Stimulated activated CD4-positive, alpha-beta T cell treated with anti-CD3 and anti-CD28 coated beads, Interleukin-4, amount 100 ng/mL, for 1 hour (primary cell): Measurements from ENCODE around the gene FADS1.
A peak's percentile ranks its signal among the peaks of the same experiment; 100 is the strongest.

ENCODE experiments used
- DNase-seq: peaks from one replicate; pipeline ENCODE4 v3.0.0-alpha.2; 2020

FADS1 gene

DNA sequence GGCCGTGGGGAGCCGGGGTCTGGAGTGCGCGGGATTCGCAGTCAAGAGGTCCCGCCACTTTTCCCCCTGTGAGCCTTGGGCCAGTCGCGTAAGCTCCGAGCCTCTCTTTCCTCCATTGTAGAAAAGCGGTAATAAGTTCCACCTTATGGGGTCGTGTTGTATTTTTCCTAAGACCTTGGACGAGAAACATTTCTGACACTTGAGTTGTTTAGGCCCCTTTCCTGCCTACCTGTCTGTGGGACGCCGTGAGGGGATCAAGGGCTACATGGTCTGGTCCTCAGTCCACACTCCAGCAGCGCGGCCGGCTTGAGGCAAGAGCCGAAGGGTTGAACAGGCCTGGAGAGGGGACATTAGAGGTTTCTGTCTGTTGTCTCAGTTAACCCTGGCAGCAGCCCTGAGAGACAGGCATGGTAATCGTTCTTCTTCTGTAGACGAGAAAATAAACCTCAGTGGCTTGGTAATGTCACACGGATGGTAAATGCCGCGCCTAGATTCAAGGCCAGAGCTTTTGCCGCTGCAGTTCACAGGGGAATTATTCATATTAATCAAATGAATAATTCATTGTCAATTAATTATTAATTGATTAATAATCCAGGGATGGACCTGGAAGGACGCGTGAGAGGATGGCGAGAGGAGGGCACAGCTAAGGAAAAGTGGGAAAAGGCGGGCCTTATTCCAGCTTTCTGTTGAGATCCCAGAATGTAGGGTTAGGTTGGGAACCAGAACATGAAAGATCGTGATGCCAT, 23.5 kb downstream of the FADS1 start:
- no peak for DNase-seq

DNA sequence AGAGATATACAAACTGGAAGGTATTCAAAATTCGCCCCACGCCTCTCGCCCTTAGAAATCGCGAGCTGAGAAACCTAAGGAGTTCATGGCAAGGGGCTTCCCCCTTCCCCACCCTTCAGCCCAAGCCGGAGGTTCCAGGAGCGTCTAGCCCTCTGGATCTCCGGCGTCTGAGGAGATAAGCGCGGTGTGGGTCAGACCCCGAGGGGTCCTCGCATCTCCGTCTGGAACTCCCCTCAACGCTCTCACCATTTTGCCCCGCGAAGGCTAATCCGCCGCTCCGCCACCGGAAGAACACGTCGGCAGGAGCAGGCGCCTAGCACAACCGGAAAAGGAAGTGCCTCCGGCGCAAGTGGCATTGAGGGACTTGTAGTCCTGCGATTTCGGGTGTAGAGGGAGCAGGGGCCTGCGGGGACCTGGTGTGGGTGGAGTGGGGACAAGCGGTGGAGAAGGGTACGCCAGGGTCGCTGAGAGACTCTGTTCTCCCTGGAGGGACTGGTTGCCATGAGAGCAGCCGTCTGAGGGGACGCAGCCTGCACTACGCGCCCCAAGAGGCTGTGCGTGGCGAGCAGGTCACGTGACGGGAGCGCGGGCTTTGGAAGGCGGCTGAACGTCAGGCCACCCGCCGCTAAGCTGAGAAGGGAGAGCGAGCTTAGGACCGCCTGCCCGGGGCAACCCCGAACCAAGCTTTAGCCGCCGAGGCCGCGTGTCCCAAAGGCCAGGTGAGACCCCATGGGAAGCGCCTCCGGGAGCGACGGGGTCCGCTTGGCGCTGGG, 24.3 kb downstream of the FADS1 start, which contains the start of the genes FEN1 and TMEM258:
Gene FEN1, plus strand, starts transcription at position 602 of the 773 bp plus-strand sequence. CDS start 2,451 bp downstream, outside the sequence.
Gene TMEM258, minus strand, starts transcription at position 290 of the 773 bp plus-strand sequence. Its CDS starts 41 bp downstream, at position 249.
- peak; percentile 87 for DNase-seq

DNA sequence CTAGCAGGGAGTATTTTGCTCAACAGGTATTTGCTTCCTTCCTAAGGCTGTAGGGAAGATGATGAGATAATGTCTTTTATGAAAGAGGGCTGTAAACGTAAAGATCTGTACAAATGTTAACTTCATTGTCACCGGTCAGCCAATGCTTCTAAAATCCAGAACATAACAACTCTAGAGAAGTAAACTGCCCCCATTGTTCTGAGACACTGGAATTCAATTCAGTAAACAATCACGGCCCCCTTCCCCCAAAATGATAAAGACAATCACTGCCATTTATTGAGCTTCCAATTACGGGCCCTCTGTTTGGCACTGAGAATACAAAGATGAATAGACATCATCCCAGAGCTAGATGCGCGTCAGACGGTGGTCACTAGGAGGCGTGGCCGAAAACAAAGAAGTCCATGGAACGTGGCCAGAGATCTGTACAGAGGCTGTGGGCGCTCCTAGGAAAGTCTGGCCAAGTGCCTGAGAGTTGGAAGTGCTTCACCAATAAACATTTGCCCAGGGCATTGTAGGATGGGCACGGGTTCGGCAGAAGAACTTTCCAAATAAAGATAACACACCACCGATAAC, 25.0 kb downstream of the FADS1 start:
- peak; percentile 20 for DNase-seq

DNA sequence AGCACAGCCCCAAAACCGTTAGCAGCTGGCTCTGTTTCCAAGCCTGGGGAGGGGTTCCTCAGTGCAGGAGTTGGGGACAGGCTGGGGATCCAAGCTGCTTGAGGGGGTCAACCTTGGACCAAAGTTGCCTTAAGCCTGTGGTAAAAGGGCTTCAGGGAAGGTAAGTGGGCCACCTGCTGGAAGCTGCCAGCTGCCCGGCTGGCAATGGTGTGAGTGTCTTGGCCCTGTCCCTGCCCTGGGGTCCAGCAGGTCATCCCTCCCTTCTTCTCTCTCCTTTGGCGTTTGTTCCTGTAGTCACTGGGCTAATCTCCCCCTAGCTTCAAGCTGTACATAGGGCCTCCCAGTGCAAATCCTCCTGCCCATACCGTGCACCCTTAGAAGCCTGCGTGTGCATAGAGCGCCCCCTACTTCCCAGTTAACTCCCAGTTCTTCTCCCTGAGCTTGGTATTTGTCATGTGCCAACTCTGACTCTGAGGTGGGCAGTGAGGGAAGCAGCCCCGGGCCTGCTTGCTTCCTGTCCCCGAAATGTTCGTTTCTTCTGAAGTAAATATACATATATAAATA, 28.8 kb downstream of the FADS1 start:
- no peak for DNase-seq

DNA sequence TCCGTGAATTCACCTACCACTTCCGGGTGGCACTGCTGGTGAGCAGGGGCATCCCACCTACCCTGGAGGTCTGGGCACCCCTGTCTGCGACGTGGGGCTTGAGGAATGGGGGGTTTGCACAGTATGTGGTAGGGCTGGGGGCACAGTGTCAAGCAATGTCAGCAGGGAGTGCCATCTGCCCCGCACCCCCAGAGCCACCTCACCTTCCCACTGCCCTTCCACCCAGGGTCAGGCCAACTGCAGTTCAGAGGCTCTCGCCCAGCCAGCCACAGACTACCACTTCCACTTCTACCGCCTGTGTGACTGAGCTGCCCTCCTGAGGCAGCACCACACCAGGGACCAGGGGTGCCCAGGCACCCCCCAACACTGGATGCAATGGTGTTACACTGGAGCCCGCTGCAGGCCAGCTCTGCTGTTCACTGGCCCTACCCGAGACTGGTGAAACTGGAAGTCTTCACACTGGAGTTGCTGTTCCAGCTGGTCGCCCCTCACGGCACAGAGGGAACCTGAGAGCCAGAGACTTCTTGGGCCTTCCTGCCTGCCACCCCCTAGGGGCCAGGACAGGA, 30.9 kb downstream of the FADS1 start:
- DNase-seq = no peak

DNA sequence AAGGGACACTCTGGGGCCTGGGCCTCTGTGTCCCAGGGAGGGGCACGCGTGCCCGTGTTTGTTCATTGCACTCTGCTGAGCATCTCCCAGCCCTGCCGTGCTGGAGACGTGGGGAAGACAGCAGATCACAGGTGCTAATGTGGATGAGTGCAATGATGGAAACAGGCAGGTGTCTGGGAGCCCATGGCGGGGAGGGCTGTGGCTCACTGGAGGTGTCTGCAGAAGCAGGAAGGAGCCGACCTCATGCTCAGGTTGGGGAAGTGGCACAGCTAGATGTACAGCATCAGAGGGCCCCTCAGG, 32.3 kb downstream of the FADS1 start:
- no peak for DNase-seq

DNA sequence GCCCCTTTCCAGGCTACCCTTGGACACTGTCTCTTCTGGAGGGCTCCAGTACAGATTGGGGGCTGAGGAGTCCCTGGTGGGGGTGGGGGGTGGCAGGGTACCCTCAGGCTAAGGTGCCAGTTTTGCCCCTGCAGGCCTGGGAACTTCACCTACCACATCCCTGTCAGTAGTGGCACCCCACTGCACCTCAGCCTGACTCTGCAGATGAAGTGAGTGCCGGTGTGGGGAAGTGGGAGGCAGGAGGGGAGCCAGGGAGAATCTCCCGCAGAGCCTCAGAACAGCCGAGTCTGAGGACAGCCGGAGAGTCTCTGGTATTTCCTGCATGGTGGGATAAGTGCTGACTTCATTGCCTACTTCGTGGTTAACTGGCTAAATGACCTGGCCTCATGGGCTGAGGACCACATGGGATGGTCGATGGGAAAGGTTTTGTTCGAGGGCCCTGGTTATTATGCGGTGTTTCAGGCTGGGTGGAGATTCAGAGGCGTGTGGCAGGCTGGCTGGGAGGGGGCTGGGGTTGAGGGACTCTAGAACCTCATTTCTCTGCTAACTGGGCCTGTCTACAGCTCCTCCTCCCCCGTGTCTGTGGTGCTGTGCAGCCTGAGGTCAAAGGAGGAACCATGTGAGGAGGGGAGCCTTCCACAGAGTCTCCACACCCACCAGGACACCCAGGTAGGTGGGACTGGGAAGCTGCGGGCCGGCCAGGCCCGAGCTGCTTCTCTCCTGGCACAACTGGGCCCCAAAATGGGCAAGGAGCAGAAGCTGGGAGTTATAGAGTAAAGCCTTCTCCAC, 32.9 kb downstream of the FADS1 start:
- no peak for DNase-seq

DNA sequence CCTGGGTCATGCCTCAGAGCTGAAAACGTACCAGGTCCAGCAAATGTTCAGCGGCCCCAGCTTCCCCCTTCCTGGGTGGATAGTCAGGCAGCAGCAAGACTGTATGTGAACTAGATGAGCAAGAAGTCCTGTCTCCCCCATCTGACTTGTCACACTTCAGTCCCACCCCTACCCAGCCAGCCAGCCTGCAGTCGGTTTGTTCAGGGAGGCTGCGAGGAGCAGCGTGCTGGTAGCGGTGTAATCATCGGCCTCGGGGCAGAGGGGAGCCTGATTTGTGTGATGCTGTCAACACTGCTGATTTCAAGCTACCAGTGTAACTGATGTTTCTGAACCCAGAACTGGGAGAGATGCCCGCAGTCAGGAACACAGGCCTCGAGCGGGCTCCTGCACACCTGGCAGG, 34.0 kb downstream of the FADS1 start:
- DNase-seq = no peak

DNA sequence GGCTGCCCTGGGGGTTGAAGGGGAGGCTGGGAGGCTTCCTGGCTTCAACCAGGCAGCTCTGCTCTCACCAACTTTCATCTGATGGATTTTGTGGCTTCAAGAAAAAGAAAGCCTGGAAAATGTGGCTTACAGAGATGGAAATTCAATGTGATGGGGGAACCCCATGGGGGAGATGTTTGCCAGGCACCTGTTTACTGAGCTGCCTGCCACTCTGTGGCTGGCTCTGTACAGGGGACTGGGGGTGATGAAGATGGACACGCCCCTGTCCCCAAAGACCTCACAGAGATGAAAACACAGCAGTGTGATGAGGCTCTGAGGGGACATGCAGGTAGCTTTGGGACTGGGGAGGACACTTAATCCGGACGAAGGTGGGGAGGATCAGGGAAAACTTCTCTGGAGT, 34.5 kb downstream of the FADS1 start:
- DNase-seq = no peak

DNA sequence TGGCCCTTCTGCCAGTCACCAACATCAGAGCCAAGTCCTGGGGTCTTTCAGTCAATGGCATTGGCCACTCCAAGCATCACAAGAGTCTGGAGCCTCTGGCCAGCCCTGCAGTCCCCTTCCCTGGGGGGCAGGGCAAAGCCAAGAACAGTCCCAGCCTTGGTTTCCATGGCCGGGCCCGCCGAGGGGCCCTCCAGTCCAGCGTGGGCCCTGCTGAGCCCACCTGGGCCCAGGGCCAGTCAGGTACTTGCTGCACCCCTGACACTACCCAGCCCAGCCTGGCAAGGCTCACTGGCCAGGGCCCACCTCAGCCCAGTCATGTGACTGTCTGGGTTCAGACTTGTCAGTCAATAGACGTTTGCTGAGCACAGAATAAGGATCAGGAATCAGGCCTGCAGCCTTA, 35.2 kb downstream of the FADS1 start:
- DNase-seq = no peak

DNA sequence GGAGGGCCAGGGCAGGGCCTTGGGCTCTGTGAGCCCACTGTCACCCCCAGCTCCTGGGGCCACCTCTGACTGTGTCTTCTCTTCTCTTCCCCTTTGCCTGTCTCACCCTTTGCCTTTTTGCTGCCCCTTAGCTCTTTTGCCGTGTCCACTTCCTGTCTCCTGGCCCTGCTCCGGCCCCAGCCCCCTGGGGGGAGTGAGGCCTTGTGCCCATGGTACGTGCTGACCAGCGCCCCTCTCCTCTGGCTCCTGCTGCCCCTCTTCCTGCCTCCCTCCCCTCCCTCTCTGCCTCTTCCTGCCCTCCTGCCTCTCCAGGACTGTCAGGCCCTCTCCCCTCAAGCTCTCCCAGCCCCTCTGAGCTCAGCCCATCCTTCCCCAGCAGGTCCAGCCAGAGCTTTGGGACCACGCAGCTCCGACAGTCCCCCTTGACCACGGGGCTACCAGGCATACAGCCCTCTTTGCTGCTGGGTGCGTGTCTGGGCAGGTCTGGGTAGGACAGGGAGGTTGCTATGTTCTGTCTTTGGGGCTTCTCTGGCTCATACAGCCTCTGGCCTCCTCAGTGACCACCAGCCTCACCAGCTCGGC, 36.1 kb downstream of the FADS1 start:
- no peak for DNase-seq

DNA sequence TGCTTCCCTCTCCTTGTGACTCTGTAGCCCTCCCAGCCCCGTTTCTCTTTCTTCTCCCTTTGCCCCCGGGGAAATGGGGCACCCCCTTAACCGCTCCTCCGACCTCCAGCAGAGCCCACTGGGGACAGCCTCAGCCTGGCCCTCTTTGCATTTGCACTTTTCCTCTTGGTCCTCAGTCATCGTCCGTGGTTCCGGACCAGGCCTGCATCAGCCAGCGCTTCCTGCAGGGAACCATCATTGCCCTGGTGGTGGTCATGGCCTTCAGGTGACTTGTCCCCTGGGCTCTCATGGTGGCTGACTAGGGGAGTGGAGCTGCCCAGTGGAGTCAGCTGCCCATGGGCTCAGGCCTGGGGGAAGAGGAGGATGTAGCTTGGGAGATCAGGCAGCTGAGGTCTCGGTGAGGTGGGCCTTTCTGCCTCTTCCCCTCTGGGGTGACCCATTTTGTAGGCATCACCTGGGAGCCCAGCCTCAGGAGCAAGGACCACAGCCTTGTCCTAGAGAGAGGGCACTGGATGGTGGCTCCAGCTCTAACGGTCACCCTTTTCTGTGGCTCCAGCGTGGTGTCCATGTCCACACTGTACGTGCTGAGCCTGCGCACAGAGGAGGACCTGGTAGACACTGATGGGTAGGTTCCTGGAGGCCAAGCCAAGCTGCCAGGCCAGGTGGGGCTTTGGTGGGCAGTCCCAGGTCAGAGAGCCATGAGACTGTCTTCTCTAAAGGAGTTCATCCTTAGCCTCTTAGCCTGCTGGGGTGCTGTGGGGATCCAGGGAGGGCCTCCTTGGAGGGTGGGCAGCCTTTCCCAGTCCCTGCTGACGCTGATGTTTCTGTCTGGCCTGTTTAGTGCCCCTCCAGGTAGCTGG, 36.9 kb downstream of the FADS1 start:
- DNase-seq = no peak

DNA sequence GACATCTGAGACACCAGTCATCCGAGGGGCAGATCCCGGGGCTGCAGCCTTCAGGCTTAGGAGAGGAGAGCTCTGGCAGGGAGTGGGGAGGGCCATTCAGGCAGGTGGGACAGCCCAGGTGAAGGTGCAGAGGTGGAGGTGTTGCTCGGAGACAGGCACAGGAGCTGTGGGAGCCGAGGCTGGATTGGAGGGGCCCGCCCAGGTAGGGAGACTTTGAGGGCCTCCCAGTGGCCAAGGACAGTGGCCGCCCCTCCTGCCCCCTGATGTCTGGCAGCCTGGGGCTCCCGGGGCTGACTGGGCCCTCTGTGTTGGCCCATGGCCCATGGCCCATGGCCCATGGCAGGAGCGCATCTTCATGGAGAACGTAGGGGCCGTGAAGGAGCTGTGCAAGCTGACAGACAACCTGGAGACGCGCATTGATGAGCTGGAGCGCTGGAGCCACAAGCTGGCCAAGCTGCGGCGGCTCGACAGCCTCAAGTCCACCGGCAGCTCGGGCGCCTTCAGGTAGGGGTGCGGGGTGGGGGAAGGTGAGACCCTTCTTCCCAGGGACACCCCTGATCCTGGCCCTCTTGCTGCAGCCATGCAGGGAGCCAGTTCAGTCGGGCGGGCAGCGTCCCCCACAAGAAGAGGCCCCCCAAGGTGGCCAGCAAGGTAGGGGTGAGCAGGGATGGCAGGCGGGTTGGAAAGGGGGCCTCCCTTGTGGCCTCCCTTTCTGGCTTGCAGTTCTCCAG, 37.7 kb downstream of the FADS1 start:
- no peak for DNase-seq

DNA sequence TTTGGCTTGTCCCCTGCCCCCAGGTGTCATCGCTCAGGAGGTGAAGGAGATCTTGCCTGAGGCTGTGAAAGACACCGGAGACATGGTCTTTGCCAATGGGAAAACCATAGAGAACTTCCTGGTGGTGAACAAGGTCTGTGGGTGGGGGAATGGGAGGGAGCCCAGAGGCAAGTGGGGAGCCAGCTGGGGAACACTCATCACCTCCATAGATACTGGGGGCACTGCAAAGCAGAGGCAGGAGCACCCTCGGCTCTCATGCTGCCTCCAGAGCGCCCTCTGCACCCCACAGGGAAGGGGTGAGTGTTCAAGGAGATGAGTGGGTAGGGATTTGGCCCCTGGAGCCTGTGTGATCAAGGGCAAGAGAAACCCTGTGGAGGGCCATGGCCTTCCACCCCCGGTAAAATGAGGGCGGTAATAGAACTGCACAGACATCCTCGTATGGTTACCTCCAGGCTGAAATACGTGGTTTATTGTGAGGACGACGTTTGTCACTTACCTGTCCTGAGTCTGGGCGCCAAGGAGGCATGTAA, 38.4 kb downstream of the FADS1 start:
- no peak for DNase-seq

DNA sequence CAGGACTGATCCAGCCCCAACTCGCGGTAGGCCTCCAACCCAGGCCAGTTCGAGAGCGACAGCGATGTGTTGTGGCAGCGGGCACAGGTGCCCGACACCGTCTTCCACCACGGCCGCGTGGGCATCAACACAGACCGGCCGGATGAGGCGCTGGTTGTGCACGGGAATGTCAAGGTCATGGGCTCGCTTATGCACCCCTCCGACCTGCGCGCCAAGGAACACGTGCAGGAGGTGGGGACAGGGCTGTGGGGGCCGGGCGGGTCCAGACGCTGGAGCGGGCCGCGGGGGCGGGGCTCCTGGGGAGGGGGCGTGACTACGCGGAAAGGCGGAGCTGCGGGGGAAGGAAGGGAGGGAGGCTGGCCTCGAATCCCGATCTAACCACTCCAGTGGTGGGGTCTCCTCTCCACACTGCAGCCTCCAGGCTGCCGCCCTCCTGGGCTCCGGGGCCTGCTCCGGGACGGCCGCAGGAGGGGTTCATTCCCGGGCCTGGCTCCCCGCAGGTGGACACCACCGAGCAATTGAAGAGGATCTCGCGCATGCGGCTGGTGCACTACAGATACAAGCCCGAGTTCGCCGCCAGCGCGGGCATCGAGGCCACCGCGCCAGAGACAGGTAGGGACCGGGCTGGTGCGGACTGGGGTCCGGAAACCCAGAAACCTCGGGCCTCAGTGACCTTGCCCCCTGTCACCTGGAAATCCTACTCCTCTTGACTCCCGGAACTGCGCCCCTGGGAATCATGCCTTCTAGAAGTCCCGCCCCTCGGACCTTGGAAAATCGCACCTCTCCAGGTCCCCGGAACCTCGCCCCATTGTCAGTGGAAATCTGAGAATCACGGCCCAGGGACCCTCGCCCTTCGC, 39.3 kb downstream of the FADS1 start:
- peak; percentile 70 for DNase-seq

DNA sequence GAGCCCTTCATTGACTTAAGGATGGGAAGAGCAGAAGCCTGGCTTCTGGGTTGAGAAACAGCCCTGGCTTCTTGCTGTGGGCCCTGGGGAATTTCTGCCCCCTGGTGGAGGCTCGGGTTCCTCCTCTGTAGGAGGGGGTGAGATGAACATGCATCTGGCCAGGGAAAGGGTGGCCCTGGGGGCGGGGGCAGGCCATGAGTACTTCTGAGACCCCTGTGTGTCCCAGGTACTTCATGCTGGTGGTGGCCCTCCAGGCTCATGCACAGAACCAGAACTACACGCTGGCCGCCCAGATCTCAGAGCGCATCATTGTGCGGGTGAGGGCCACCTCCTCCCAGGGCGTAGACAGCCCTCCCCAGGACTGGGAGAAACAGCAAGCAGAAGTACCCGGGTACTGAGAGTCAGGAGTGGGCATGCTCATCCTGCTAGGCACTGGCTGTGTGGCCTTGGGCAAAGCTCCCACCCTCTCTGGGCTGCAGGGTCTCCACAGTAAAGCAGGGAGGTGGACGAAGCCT, 40.2 kb downstream of the FADS1 start:
- DNase-seq = peak; percentile 68

DNA sequence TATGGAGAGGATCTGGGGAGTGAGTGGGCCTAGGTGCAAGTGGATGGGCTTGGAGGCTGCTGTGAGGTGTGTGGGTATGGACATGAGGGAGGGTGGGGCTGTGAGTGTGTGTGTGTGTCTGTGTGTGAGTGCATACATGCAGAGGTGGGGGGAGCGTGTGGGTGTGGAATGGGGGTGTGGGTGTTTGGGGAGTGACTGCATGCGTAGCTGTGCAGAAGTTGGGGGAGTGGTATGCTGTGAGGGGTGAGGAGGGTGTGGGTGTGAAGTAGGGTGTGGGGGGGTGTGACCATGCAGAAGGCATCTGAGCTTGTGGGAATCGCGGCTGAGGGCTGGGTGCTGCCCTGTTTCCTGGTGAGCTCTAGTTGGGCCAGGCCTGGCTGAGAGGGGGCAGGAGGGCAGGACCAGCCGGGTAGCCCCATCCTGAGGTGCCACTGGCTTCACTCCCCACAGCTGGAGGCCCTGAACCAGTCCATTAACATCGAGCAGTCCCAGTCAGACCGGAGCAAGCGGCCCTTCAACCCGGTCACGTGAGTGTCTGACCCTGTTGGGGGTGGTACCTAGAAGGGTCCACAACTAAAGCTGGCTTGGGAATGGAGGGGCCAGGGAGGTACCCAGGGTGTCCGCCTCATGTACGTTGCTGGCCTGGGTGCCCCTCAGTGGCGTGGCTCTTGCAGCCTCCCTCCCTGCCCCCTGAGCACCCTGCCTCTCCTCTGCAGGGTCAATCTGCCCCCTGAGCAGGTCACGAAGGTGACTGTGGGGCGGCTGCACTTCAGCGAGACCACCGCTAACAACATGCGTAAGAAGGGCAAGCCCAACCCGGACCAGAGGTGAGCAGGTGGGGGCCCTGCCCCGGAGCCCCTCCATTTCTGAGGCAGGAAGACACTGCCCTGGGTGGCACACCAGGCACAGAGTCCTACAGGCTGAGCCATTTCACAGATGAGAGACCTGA, 40.9 kb downstream of the FADS1 start:
- no peak for DNase-seq

DNA sequence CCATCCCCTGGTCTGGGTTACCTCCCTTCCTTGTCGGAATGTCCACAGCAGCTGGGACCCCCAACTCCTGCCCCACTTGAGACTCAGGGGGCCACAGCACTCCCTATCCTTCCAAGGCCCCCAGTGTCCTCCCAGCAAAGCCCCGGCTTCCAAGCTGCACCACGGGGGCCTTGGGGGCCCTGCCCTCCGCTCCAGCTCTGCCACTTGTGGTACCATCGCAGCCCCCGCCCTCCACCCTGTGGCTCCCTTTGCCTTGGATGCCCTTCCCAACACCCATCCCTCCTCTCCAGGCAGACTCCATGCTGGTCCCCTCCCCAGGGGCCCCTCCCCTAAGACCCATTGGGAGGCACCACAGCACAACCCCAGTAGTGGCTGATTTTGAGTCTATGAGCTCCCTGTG, 41.7 kb downstream of the FADS1 start:
- no peak for DNase-seq
